ENCODE results near the gene KSR1. TPM values are rescaled to one million over a fixed set of nuclear protein-coding genes. Genes with fewer than 3 reads are reported as not detected.
"Not testable (repeated sequence)": the region's sequence is repeated elsewhere in the genome, so short reads cannot be mapped to it uniquely, and the experiment has no call there.

KSR1 gene
- total RNA-seq, 1 donor from 2014 or later, result 9.5 TPM

- Histone ChIP-seq H3K27ac (replicated peaks) (no peak overlapping the region), H3K27me3 (ENCODE audit: low read depth) (peaks cover 5% of the 10 kb centered on the region), H3K36me3 (no peaks in the 10 kb centered on the region), H3K9me3 (replicated peaks) (no peaks in the 10 kb centered on the region), H3K4me3 (no peak overlapping the region), H3K4me1 (peaks cover 8% of the 10 kb centered on the region)
- no peak for DNase-seq
- TF ChIP-seq CTCF (IDR thresholded peaks at IDR 0.05; ENCODE audit: borderline replicate concordance), result no peak
- intact Hi-C loops (cut with micrococcal nuclease), result loop anchor here (10.0 kb wide), 1 partner anchor 101 kb away; no protein-coding TSS in a partner anchor
These were observed 197.9 kb downstream of the KSR1 start for GRCh38 chr17:27654136-27654535.

GRCh38 chr17:27654654-27655524 lies 198.6 kb downstream of the KSR1 start:
- no peak overlapping the region for H3K27ac ChIP-seq (replicated peaks)
- peak; percentile 91 for TF ChIP-seq CTCF (IDR thresholded peaks at IDR 0.05; ENCODE audit: borderline replicate concordance)
- peaks cover under 1% of the 10 kb centered on the region for H3K4me1 ChIP-seq
- peak; percentile 65 for DNase-seq
- H3K9me3 ChIP-seq (replicated peaks), result no peaks in the 10 kb centered on the region
- intact Hi-C loops (cut with micrococcal nuclease), result loop anchor here (10.0 kb wide), 1 partner anchor 100 kb away; no protein-coding TSS in a partner anchor
- no peaks in the 10 kb centered on the region for H3K36me3 ChIP-seq
- no peak overlapping the region for H3K4me3 ChIP-seq
- H3K27me3 ChIP-seq (ENCODE audit: low read depth), result peaks cover 5% of the 10 kb centered on the region

- H3K27ac ChIP-seq (replicated peaks); H3K9me3 ChIP-seq (replicated peaks); H3K36me3 ChIP-seq; DNase-seq; H3K4me3 ChIP-seq; H3K4me1 ChIP-seq; H3K27me3 ChIP-seq (ENCODE audit: low read depth): not testable (repeated sequence)
- intact Hi-C loops (cut with micrococcal nuclease), result loop anchor here (10.0 kb wide), 1 partner anchor 99 kb away; no protein-coding TSS in a partner anchor
These were observed 199.4 kb downstream of the KSR1 start for GRCh38 chr17:27655525-27656111.

- H3K4me1 ChIP-seq; H3K36me3 ChIP-seq; H3K27ac ChIP-seq (replicated peaks); H3K4me3 ChIP-seq; H3K9me3 ChIP-seq (replicated peaks); DNase-seq; H3K27me3 ChIP-seq (ENCODE audit: low read depth): not testable (repeated sequence)
- intact Hi-C loops (cut with micrococcal nuclease), result loop anchor here (10.0 kb wide), 1 partner anchor 98 kb away; no protein-coding TSS in a partner anchor
These were observed 200.4 kb downstream of the KSR1 start for GRCh38 chr17:27656620-27657019.

GRCh38 chr17:27657620-27658019 lies 201.4 kb downstream of the KSR1 start:
- intact Hi-C loops (cut with micrococcal nuclease), result loop anchor here (10.0 kb wide), 1 partner anchor 97 kb away; no protein-coding TSS in a partner anchor
- Histone ChIP-seq H3K9me3 (replicated peaks) (no peaks in the 10 kb centered on the region), H3K36me3 (no peaks in the 10 kb centered on the region), H3K4me1 (no peaks in the 10 kb centered on the region), H3K27ac (replicated peaks) (no peak overlapping the region), H3K4me3 (no peak overlapping the region), H3K27me3 (ENCODE audit: low read depth) (peaks cover 5% of the 10 kb centered on the region)
- no peak for DNase-seq
- no peak for TF ChIP-seq CTCF (IDR thresholded peaks at IDR 0.05; ENCODE audit: borderline replicate concordance)

GRCh38 chr17:27659683-27660082 lies 203.4 kb downstream of the KSR1 start:
- intact Hi-C loops (cut with micrococcal nuclease), result loop anchor here (10.0 kb wide), 1 partner anchor 95 kb away; no protein-coding TSS in a partner anchor
- no peak for DNase-seq

More at GRCh38 chr17:27659683-27660082, 203.4 kb downstream of the KSR1 start:
- Histone ChIP-seq H3K4me1 (no peaks in the 10 kb centered on the region), H3K27me3 (ENCODE audit: low read depth) (peaks cover 5% of the 10 kb centered on the region), H3K9me3 (replicated peaks) (no peaks in the 10 kb centered on the region), H3K27ac (replicated peaks) (no peak overlapping the region), H3K36me3 (no peaks in the 10 kb centered on the region), H3K4me3 (no peak overlapping the region)
- no peak for TF ChIP-seq CTCF (IDR thresholded peaks at IDR 0.05; ENCODE audit: borderline replicate concordance)
